Measurements from ENCODE around the gene YPEL5. TPM values are rescaled to one million over a fixed set of nuclear protein-coding genes. Genes with fewer than 3 reads are reported as not detected.

YPEL5 gene
- 45.8 to 50.5 TPM (median 47.8 TPM) in 5 replicates for total RNA-seq (2022; extraction: Qiagen RNA extraction; ENCODE audit: low read depth)

DNA sequence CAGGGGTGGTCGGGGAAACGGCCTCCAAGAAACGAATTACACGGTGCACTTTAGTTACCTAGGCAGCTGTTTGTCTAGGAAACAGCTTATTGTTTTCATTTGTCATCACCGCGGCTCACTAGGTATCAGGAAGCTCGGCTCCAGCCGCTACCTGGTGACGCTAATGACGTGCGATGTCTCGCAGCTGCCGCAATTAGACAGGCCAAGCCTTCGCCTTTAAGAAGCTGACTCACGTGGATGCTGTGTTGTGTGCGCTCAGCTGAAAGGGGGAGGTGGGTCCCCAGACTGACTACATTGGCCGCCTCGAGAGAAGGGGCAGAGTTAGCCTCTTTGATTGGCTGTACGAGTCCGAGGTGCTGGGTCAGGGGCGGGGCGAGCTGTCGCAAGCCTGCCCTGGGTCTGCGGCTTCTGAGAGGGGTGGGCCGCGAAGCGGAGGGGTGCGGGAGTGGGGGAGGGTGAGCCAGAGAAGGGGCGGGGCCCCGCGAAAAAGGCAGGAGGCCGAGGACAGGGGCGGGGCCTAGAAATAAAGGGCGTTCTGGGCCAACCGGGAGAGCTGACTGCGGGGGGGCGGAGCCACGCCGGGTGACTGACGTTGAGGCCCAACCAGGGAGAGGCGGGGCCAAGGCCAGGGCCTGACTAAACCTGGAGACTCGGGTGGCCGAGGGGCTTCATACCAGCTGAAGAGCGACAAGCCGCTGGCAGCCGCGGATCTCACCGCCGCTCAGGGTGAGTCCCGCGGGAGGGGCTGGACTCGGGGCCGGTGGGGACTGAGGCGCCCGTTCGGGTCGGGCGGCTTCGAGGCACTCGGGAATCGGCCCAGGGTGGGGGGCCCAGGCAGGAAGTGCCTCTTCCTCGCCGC, at the start of gene YPEL5:
YPEL5 (plus strand) TSS at position 671 of the 859 bp plus-strand sequence. CDS start 9,645 bp downstream, outside the sequence.

Other genes starting within 250 kb of the YPEL5 start
- 0.06 TPM in 1 of 5 replicates, not detected in the others for gene ALK, start 225.4 kb upstream of the YPEL5 start, total RNA-seq (2022; extraction: Qiagen RNA extraction; ENCODE audit: low read depth)
- gene LBH, start 84.5 kb downstream of the YPEL5 start, total RNA-seq (2022; extraction: Qiagen RNA extraction; ENCODE audit: low read depth): 102 to 200 TPM (median 134 TPM) in 5 replicates